Immature natural killer cell (primary cell): ENCODE data around the gene MRPS6. TPM values are rescaled to one million over a fixed set of nuclear protein-coding genes. Genes with fewer than 3 reads are reported as not detected.

Experiments used
- DNase-seq, 3 donors: peaks; one replicate each; pipeline ENCODE4 v3.0.0; 2022; ENCODE audit warnings: mixed read lengths in 1 of 3
- H3K27ac Mint-ChIP-seq, 6 donors: one replicate each; pipeline ENCODE4 v1.8.0; 2020; ENCODE audit warnings: mixed read lengths in 6 of 6, mild to moderate bottlenecking in 5 of 6, inconsistent platforms in 4 of 6, moderate library complexity in 3 of 6
- H3K27me3 Mint-ChIP-seq, 3 donors: one replicate each; pipeline ENCODE4 v1.8.0; 2020 to 2021; ENCODE audit warnings: low read depth in 3 of 3, mild to moderate bottlenecking in 3 of 3, mixed read lengths in 3 of 3, moderate library complexity in 3 of 3, inconsistent platforms in 1 of 3
- H3K36me3 Mint-ChIP-seq, 3 donors: one replicate each; pipeline ENCODE4 v1.8.0; 2020; ENCODE audit warnings: mixed read lengths in 3 of 3, inconsistent platforms in 2 of 3, mild to moderate bottlenecking in 2 of 3
- H3K4me1 Mint-ChIP-seq, 2 donors: one replicate each; pipeline ENCODE4 v1.8.0; 2020; ENCODE audit warnings: inconsistent platforms in 2 of 2, mild to moderate bottlenecking in 2 of 2, mixed read lengths in 2 of 2, moderate library complexity in 1 of 2
- H3K4me3 Mint-ChIP-seq, 5 donors: one replicate each; pipeline ENCODE4 v1.8.0; 2020; ENCODE audit warnings: mild to moderate bottlenecking in 5 of 5, mixed read lengths in 5 of 5, inconsistent platforms in 3 of 5, moderate library complexity in 3 of 5
- H3K9me3 Mint-ChIP-seq, 6 donors: one replicate each; pipeline ENCODE4 v1.8.0; 2020; ENCODE audit warnings: mild to moderate bottlenecking in 6 of 6, mixed read lengths in 6 of 6, inconsistent platforms in 4 of 6, moderate library complexity in 3 of 6
- polyA plus RNA-seq, 3 donors: library from polyadenylated mRNA; unstranded; fragments of 300-500 nt; fragmentation: Illumina TruSeq; gene quantifications; one replicate each; pipeline ENCODE4 v1.2.3, GENCODE V29; 2021

Gene MRPS6
- polyA plus RNA-seq, 3 donors from 2014 or later = 194 to 275 (median 239) TPM

DNA sequence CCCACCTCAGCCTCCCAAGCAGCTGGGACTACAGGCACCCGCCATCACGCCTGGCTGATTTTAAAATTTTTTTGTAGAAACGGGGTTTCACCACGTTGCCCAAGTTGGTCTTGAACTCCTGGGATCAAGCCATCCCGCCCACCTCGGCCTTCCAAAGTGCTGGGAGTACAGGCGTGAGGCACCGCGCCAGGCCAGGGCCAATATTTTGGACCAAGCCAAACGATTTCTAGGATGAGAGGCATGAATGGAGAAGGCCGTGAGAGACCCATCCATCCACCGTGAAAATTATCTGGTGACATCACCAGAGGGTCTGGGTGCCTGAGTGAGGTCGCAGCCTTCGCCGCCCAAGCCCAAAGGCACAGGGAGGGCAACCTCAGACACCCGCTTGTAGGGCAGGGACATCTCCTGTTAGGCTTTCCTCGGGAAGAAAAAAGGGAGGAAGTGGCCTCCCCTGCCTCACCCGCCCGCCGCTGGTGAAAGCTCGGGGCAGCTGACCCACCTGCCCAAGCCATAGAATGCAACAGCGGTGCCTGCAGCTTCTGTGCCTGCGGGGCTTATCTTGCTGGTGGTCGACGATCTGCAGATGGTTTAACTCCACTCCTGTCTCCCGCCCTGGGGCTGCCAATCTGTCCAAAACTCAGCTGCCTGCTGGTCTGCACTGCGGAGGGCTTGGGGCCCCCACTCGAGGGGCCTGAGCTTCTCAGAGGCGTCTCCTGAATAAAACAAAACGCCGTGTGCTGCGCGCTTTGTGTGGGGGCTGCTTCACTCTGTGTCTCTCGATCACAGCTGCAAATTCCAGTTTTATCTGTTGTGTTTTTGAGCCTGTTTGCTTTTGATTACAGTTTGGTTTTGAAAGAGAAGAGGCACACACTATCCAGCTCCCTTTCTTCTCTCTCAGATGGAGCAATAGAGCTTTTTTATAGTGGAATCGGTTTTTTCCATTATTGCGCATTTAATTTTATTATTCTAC lies 85.8 kb downstream of the MRPS6 start:
- H3K27ac Mint-ChIP-seq = no peak overlapping the region
- no peak for DNase-seq
- H3K36me3 Mint-ChIP-seq = peaks cover 12 to 27% (median 18%) of the 10 kb centered on the region in 3 donors
- peaks cover 12 to 14% of the 10 kb centered on the region in 2 donors for H3K4me1 Mint-ChIP-seq
- H3K4me3 Mint-ChIP-seq = no peak overlapping the region
- H3K27me3 Mint-ChIP-seq = peaks cover 0 to 6% (median 0%) of the 10 kb centered on the region in 3 donors
- H3K9me3 Mint-ChIP-seq = peaks cover 4 to 24% (median 8%) of the 10 kb centered on the region in 6 donors

DNA sequence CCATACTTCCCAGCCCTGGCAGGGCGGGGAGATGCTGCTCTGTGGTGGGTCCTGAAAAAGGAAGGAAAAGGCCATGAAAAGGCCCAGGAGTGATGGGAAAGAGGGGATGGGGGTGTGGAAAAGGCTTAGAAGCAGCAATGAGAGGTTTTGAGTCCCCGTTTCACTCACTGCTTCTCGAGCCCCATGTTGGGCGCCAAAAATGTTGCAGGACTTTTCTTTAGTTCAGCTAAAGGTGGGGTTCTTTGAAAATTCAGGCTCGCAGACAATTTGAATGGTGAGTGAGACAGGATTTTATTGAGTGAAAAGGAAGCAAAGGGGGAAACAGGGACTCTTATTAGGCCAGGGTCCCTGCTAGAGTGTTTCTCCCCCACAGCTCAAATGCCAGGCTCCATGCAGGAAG lies 93.1 kb downstream of the MRPS6 start:
- no peak for DNase-seq
- Mint-ChIP-seq H3K36me3 (peaks cover 42 to 69% (median 58%) of the 10 kb centered on the region in 3 donors), H3K9me3 (peaks cover 38 to 88% (median 71%) of the 10 kb centered on the region in 6 donors), H3K27ac (peak overlapping the region in 1 of 6 donors; percentile 17), H3K27me3 (peaks cover 0 to under 1% (median 0%) of the 10 kb centered on the region in 3 donors), H3K4me1 (no peaks in the 10 kb centered on the region), H3K4me3 (no peak overlapping the region)

DNA sequence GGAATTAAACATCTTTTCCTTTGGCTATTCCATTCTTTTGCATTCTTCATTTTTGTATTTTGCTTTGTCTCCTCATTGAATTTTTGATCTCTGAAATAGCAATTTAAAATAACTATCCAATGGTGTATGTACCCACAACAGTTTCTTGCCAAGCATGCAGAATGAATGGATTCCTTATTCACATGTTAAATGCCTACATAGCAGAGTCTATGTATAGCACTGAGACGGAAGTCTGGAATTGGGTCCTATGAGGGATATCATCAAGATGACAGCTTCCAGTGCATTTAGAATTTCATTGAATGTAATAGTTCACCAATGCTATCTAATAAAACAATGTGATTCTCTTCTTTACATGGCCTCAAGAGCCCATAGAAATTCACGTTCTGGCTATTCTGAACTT lies 97.5 kb downstream of the MRPS6 start:
- Mint-ChIP-seq H3K9me3 (peaks cover 43 to 89% (median 74%) of the 10 kb centered on the region in 6 donors), H3K4me1 (no peaks in the 10 kb centered on the region), H3K27ac (no peak overlapping the region), H3K36me3 (peaks cover 52 to 73% (median 59%) of the 10 kb centered on the region in 3 donors), H3K4me3 (no peak overlapping the region), H3K27me3 (peaks cover 0 to 4% (median 0%) of the 10 kb centered on the region in 3 donors)
- DNase-seq = no peak

DNA sequence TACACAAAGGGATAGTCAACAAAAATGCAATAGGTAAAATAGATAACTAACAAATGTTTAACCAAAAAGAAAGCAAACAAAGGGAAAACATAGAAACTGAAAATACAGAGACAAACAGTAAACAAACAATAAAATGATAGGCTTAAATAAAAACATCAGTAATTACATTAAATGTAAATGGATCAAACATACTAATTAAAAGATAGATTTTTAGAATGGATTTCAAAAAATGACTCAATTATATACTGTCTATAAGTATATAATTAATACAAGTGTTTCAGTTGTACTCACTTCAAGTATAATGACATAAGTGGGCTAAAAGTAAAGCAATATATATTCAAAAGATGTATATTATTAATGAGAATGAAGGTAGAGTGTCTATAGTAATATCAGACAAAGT lies 101.1 kb downstream of the MRPS6 start:
- peaks cover 37 to 49% (median 47%) of the 10 kb centered on the region in 3 donors for H3K36me3 Mint-ChIP-seq
- H3K4me1 Mint-ChIP-seq = no peaks in the 10 kb centered on the region
- H3K4me3 Mint-ChIP-seq = no peak overlapping the region
- H3K9me3 Mint-ChIP-seq = peaks cover 27 to 57% (median 42%) of the 10 kb centered on the region in 6 donors
- H3K27me3 Mint-ChIP-seq = peaks cover 0 to 4% (median 2%) of the 10 kb centered on the region in 3 donors
- H3K27ac Mint-ChIP-seq = no peak overlapping the region
- no peak for DNase-seq

DNA sequence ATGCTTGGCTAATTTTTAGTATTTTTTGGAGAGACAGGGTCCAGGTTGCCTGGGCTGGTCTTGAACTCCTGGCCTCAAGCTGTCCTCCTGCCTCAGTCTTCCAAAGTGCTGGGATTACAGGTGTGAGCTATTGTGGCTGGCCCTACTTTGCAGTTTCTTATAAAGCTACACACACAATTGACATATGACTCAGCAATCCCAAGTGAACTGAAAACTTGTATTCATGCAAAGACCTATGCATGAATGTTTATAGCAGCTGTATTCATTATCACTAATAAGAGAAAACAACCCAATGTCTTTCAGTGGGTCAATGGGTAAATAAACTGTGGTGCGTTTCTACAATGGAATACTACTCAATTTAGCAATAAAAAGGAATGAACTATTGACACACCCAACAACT lies 103.1 kb downstream of the MRPS6 start:
- no peak overlapping the region for H3K27ac Mint-ChIP-seq
- H3K27me3 Mint-ChIP-seq = peaks cover 0 to 4% (median 2%) of the 10 kb centered on the region in 3 donors
- no peak for DNase-seq
- no peaks in the 10 kb centered on the region for H3K4me1 Mint-ChIP-seq
- peaks cover 26 to 37% (median 33%) of the 10 kb centered on the region in 3 donors for H3K36me3 Mint-ChIP-seq
- H3K4me3 Mint-ChIP-seq = no peak overlapping the region
- peaks cover 21 to 41% (median 28%) of the 10 kb centered on the region in 6 donors for H3K9me3 Mint-ChIP-seq

DNA sequence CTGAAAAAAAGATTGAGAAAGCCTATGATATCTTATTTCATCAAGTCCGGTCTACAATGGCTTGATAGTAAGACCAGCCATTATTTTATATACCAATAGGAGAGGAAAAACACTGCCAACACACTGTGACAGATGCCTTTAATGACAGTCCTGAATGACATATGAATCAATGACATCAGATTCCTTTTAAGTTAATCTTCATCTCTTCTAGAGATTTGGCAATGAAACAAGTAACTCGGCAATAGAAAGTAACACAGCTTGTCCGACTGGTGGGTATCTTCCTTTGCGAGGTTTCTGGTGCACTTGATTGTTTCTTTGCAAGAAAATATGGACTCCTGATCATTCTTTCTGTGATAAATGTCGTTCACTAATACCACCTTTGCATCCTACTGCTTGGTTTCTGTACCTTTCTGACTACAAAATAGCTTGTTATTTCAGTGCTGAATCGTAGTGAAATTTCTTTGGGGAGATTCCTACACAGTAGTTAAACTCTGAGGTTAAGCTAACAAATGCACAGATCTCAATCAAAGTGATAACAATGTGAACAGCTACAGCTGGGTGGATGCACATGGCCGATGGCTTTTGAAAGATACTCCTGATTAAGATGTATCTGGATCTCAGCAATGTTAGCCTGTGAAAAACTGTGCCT lies 104.7 kb downstream of the MRPS6 start:
- Mint-ChIP-seq H3K4me1 (no peaks in the 10 kb centered on the region), H3K27ac (no peak overlapping the region), H3K9me3 (peaks cover 13 to 26% (median 18%) of the 10 kb centered on the region in 6 donors), H3K27me3 (peaks cover 0 to 2% (median 2%) of the 10 kb centered on the region in 3 donors), H3K4me3 (no peak overlapping the region), H3K36me3 (peaks cover 20 to 30% (median 27%) of the 10 kb centered on the region in 3 donors)
- DNase-seq = no peak

DNA sequence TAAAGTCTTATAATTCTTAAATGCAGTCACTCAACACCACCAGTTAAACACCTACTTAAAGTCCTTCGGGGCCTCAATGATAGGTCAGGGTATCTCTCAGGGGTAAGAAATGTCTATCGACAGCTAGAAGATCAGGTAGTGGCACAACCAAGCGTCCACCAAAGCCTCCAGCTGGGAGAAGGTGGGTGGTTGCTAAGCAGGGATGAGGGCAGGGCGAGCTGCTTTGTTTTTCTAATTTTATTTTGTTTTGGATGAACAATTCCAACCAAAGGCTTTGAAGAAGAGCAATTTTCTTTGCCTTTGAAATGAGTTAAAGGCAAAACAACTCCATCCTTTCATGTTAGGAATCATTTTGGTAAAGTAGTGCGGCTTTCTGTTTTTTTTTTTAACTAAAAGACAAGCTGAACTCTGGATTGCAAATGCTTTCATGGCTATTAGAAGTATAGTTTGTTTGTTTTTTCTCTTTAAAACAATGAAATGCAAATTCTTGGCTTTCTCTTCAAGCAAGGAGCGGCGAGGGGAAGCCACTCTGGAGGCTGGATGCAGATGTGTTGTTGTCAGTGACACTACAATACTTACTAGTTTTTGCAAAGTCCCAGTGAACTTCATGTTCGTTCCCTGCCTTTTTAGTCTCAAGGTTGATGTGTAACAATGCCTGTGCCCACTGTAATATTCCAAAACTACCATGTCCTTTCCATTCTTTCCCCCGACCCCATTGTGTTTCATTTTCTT lies 106.0 kb downstream of the MRPS6 start:
- Mint-ChIP-seq H3K36me3 (peaks cover 12 to 18% (median 14%) of the 10 kb centered on the region in 3 donors), H3K27ac (no peak overlapping the region), H3K27me3 (peaks cover 0 to 2% (median 0%) of the 10 kb centered on the region in 3 donors), H3K4me1 (no peaks in the 10 kb centered on the region), H3K9me3 (peaks cover under 1 to 13% (median 6%) of the 10 kb centered on the region in 6 donors), H3K4me3 (no peak overlapping the region)
- DNase-seq = no peak

DNA sequence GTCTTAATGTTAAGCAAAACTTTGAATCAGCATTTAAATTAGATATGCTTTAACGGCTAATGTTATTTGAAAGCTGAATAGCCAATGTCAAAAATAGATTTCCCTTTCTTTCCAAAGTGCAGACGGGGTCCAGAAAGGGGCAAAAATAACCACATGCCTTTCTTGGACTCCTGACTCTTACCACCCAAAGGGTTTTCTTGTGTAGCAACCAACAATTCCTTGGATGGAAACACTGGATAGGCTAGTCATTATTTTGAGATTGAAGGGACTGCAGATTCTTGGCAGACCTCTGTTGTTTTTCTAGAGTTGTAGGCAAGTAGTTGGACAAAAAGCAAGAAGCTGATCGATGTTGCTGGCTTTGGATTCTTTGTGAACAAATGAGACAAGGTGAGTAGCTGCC lies 107.0 kb downstream of the MRPS6 start:
- Mint-ChIP-seq H3K27ac (no peak overlapping the region), H3K9me3 (peaks cover 0 to 2% (median under 1%) of the 10 kb centered on the region in 6 donors), H3K27me3 (peaks cover 0 to 2% (median 0%) of the 10 kb centered on the region in 3 donors), H3K36me3 (peaks cover 8 to 12% (median 10%) of the 10 kb centered on the region in 3 donors), H3K4me1 (no peaks in the 10 kb centered on the region), H3K4me3 (no peak overlapping the region)
- DNase-seq = no peak

DNA sequence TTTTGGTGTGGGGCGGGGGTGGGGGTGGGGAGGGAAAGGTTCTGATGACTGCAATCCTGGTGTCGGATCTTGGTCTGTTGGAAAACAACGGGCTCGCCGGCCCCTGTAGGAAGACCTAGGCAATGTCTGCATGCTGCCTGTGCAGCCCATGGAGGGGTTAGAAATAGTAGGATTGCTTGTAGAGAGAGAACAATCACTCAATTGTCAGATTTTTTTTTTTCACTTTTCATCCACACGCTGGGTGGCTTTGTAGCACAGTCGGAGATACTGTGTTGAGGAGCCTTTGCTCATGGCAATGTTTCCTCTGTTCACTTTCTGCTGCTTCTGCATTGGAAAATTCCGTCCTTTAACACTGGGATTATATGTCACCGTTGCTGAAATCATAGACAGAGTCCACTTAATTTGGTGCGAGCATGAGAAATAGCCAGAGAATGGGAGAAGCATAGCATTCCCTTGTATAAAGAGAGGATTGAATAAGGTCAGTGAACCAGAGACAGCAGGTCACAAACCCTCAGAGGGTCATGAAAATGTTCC lies 107.5 kb downstream of the MRPS6 start:
- H3K4me3 Mint-ChIP-seq = no peak overlapping the region
- no peak for DNase-seq

DNA sequence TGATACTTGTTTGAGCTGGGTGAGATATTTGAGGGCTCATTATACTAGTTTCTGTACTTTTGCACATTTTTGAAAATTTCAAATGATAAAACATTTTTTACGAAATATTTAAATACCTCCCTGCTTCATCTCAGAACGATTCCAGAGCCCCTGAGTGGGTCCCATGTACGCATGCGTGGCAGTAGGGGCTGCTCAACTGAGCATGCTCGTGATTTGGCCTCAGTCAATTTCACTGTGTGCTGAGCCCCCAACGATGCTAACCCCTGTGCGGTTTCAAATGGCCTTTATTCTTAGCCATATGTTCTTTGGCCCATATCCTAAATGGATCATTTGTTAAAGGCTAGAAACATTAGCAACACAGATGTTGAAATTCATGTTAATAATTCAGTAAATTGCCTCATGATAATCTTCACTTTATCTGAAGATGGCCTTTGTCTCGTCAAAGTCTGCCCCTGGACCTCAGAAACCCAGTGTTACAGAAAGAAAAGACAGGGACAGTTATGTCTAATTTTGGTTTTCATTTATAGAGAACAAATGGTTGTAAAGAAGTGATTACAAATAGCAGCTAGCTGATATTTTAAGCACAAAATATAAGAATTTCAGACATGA lies 108.2 kb downstream of the MRPS6 start:
- Mint-ChIP-seq H3K27me3 (no peaks in the 10 kb centered on the region), H3K36me3 (peaks cover 5 to 9% (median 7%) of the 10 kb centered on the region in 3 donors), H3K4me1 (no peaks in the 10 kb centered on the region), H3K27ac (no peak overlapping the region), H3K4me3 (no peak overlapping the region), H3K9me3 (peaks cover 0 to 2% (median 0%) of the 10 kb centered on the region in 6 donors)
- DNase-seq = no peak

More for the DNA sequence above, 107.5 kb downstream of the MRPS6 start:
- peaks cover 0 to 2% (median 0%) of the 10 kb centered on the region in 3 donors for H3K27me3 Mint-ChIP-seq
- peaks cover 5 to 11% (median 7%) of the 10 kb centered on the region in 3 donors for H3K36me3 Mint-ChIP-seq
- H3K9me3 Mint-ChIP-seq = peaks cover 0 to 2% (median 0%) of the 10 kb centered on the region in 6 donors
- H3K27ac Mint-ChIP-seq = no peak overlapping the region
- H3K4me1 Mint-ChIP-seq = no peaks in the 10 kb centered on the region

DNA sequence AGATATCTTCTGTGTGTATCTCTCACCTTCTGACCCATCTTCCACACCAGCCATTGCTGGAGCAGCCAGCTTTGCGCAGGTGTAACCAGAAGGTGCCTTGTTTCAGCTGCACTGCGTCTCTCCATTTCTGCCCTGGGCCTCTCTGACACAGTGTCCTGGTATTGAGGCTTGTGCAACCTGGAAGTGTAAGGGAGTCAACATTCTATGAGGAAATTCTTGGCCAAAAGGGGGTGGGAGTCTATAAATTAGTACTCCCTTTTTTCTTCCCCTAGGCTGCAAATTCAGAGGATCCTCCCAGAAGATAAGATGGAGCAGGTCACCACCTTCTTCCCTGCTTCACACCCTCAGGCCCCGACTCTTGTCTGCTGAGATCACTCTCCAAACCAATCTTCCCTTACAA lies 109.1 kb downstream of the MRPS6 start:
- Mint-ChIP-seq H3K9me3 (peaks cover 0 to 2% (median 0%) of the 10 kb centered on the region in 6 donors), H3K27ac (no peak overlapping the region), H3K4me3 (no peak overlapping the region), H3K27me3 (peaks cover 0 to 1% (median 0%) of the 10 kb centered on the region in 3 donors), H3K4me1 (no peaks in the 10 kb centered on the region), H3K36me3 (peaks cover 5 to 8% (median 5%) of the 10 kb centered on the region in 3 donors)
- DNase-seq = no peak

DNA sequence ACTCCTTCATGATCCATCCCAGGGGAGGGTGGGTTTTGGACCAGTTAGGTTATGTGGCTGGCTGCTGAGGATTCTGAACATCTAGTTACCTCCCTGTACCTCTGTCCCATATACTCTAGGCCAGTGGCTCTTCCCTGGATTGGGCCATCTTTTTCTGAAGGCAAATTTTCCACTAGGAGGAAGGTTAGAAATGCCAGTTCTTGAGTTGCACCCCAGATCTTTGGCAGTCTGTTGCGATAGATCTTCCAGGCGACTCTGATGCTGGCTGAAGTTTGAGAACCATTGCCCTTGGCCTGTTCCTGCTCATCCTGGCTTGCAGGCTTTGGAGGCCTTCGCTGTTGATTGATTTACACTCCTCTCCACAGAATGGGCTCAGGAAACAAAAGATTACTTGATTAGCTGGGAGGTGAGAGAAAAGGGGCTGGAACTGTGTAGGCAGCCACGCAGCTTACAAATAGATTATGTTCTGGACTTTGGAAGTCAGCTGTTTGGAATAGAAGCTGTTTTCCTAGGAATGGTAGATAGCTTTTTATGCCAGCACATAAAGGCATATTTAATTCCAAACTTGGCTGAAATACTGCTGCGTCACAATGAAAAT lies 110.1 kb downstream of the MRPS6 start:
- Mint-ChIP-seq H3K36me3 (peaks cover 5 to 13% (median 5%) of the 10 kb centered on the region in 3 donors), H3K27me3 (peaks cover 0 to 1% (median 0%) of the 10 kb centered on the region in 3 donors), H3K27ac (no peak overlapping the region), H3K9me3 (peaks cover 0 to 2% (median 0%) of the 10 kb centered on the region in 6 donors), H3K4me1 (no peaks in the 10 kb centered on the region), H3K4me3 (no peak overlapping the region)
- no peak for DNase-seq
